ENCODE data around the gene MIB2. TPM values are rescaled to one million over a fixed set of nuclear protein-coding genes. Genes with fewer than 3 reads are reported as not detected.

MIB2 gene
- total and polyA plus RNA-seq, 2 donors (not counting 1 experiment from before 2014, with no cell fraction given), result 94.0 to 95.9 TPM

- Histone ChIP-seq H3K27me3 (replicated peaks in 1 of 4; ENCODE audit: control extremely low read depth in 1 of 4, control insufficient read depth in 3 of 4, insufficient read depth in 4 of 4, low read length in 3 of 4) (no peaks in the 10 kb centered on the region), H3K9ac (ENCODE audit: low read length) (no peak overlapping the region), H3K27ac (ENCODE audit: low read length in 2 of 2) (no peak overlapping the region), H3K4me2 (replicated peaks; ENCODE audit: low read depth, low read length, poor library complexity, severe bottlenecking) (peak overlapping the region; percentile 98), H3K4me3 (ENCODE audit: control extremely low read depth in 1 of 5, extremely low read depth in 1 of 5, insufficient read depth in 1 of 5, low read depth in 2 of 5, low read length in 4 of 5) (no peak overlapping the region), H2AFZ (ENCODE audit: insufficient read depth, low read depth, low read length, poor library complexity, severe bottlenecking) (no peak overlapping the region), H3K79me2 (ENCODE audit: control insufficient read depth, insufficient read depth, low read length) (peaks cover 28% of the 10 kb centered on the region), H3K9me3 (ENCODE audit: control extremely low read depth in 1 of 3, control insufficient read depth in 2 of 3, insufficient read depth in 1 of 3, low read length in 2 of 3) (no peaks in the 10 kb centered on the region), H3K4me1 (ENCODE audit: control insufficient read depth in 2 of 2, insufficient read depth in 2 of 2, low read length in 2 of 2) (peaks cover 20% of the 10 kb centered on the region in 2 donors), H3K36me3 (replicated peaks in 1 of 2; ENCODE audit: control extremely low read depth in 1 of 2, control insufficient read depth in 1 of 2, extremely low read depth in 1 of 2, insufficient read depth in 2 of 2, low read length in 1 of 2) (peaks cover 0 to 5% of the 10 kb centered on the region in 2 experiments), H4K20me1 (ENCODE audit: control insufficient read depth, insufficient read depth, low read length, poor library complexity, severe bottlenecking) (peaks cover 16% of the 10 kb centered on the region)
- peaks cover 26% of the 10 kb centered on the region for H3K4me1 Mint-ChIP-seq
- no peak overlapping the region for H3K27ac Mint-ChIP-seq
- ChIA-PET CTCF (interaction anchor here (0.9 kb wide), 1 partner anchor 109 kb away, joined by 3 read pairs; no protein-coding TSS in a partner anchor), POLR2A (interaction anchor here (0.7 to 1.1 kb wide), 2 partner anchors 17 to 282 kb away, joined by 3 to 4 read pairs; no protein-coding TSS in a partner anchor)
- ATAC-seq (ENCODE audit: low read depth), result no peak
- no peaks in the 10 kb centered on the region for H3K9me3 Mint-ChIP-seq (ENCODE audit: insufficient read depth)
- intact Hi-C loops (cut with micrococcal nuclease), result loop anchor here (2.0 kb wide), 1 partner anchor 17 kb away; no protein-coding TSS in a partner anchor
- no peak for TF ChIP-seq EZH2 (IDR thresholded peaks at IDR 0.05; ENCODE audit: borderline replicate concordance, insufficient read depth, low read depth, low read length, poor library complexity, severe bottlenecking)
- TF ChIP-seq, protein P1, sequence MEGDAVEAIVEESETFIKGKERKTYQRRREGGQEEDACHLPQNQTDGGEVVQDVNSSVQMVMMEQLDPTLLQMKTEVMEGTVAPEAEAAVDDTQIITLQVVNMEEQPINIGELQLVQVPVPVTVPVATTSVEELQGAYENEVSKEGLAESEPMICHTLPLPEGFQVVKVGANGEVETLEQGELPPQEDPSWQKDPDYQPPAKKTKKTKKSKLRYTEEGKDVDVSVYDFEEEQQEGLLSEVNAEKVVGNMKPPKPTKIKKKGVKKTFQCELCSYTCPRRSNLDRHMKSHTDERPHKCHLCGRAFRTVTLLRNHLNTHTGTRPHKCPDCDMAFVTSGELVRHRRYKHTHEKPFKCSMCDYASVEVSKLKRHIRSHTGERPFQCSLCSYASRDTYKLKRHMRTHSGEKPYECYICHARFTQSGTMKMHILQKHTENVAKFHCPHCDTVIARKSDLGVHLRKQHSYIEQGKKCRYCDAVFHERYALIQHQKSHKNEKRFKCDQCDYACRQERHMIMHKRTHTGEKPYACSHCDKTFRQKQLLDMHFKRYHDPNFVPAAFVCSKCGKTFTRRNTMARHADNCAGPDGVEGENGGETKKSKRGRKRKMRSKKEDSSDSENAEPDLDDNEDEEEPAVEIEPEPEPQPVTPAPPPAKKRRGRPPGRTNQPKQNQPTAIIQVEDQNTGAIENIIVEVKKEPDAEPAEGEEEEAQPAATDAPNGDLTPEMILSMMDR (IDR thresholded peaks at IDR 0.05), result no peak
- no peaks in the 10 kb centered on the region for H3K27me3 Mint-ChIP-seq
- DNase-seq, result no peak
- 89% methylated on average over 8 of the region's 11 CpGs for WGBS (ENCODE audit: insufficient coverage)
- peak overlapping the region; percentile 60 for H3K4me3 Mint-ChIP-seq
Measured at GRCh38 chr1:1613509-1614082, 1.7 kb upstream of the MIB2 start.

All from B cell (primary cell).